HT-29 (cell line): ENCODE measurements around the gene MAGEB1. TPM values are rescaled to one million over a fixed set of nuclear protein-coding genes. Genes with fewer than 3 reads are reported as not detected.

ENCODE experiments used
- DNase-seq: peaks from one replicate; pipeline ENCODE4 v3.0.0-alpha.2; 2015; ENCODE audit warnings: low spot score
- total RNA-seq: library from RNA; depleted of rRNA; stranded (reverse); fragments of >200 nt; shearing (Covaris generic); gene quantifications from 2 replicates; pipeline ENCODE4 v1.2.3, GENCODE V29; 2014; rRNA removed

Gene MAGEB1
- total RNA-seq, 1 experiment from 2014 or later = not detected

GRCh38 chrX:30296408-30297254 is 49.7 kb downstream of the MAGEB1 start:
- DNase-seq = no peak

GRCh38 chrX:30301208-30301607 is 54.3 kb downstream of the MAGEB1 start:
- no peak for DNase-seq

Other genes with a start within 250 kb of the MAGEB1 start
- gene MAGEB2, start 31.6 kb upstream of the MAGEB1 start, total RNA-seq = not detected in 2 replicates
- gene MAGEB3, start 16.5 kb upstream of the MAGEB1 start, total RNA-seq = not detected in 2 replicates
- gene MAGEB4, start 5.1 kb upstream of the MAGEB1 start, total RNA-seq = not detected in 2 replicates
- gene NR0B1, start 62.2 kb downstream of the MAGEB1 start, total RNA-seq = not detected in 2 replicates